ENCODE data around the gene BTBD1.

DNA sequence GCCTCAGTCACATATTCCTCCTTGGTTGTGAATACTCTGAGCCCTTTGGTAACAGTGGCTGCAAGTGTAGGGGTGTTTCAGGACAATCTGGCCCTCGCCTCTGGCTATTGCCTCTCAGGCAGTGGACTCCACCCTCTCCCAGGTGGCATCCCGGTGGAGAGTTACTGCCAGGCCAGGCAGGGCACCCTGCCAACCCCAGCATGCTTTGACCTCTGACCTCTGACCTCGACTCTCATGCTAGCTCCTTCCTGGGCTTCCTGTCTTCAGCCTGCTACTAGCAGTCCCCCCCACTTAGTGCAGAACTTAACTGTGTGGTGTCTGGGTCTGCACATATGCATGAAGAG is 45.9 kb upstream of the BTBD1 start:
- TF ChIP-seq, protein P1, sequence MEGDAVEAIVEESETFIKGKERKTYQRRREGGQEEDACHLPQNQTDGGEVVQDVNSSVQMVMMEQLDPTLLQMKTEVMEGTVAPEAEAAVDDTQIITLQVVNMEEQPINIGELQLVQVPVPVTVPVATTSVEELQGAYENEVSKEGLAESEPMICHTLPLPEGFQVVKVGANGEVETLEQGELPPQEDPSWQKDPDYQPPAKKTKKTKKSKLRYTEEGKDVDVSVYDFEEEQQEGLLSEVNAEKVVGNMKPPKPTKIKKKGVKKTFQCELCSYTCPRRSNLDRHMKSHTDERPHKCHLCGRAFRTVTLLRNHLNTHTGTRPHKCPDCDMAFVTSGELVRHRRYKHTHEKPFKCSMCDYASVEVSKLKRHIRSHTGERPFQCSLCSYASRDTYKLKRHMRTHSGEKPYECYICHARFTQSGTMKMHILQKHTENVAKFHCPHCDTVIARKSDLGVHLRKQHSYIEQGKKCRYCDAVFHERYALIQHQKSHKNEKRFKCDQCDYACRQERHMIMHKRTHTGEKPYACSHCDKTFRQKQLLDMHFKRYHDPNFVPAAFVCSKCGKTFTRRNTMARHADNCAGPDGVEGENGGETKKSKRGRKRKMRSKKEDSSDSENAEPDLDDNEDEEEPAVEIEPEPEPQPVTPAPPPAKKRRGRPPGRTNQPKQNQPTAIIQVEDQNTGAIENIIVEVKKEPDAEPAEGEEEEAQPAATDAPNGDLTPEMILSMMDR (IDR thresholded peaks at IDR 0.05): no peak
- TF ChIP-seq POLR2A (IDR thresholded peaks at IDR 0.05): no peak
- no peak for TF ChIP-seq EP300 (IDR thresholded peaks at IDR 0.05)
